ENCODE results near the gene MRPS34.

MRPS34 gene

DNA sequence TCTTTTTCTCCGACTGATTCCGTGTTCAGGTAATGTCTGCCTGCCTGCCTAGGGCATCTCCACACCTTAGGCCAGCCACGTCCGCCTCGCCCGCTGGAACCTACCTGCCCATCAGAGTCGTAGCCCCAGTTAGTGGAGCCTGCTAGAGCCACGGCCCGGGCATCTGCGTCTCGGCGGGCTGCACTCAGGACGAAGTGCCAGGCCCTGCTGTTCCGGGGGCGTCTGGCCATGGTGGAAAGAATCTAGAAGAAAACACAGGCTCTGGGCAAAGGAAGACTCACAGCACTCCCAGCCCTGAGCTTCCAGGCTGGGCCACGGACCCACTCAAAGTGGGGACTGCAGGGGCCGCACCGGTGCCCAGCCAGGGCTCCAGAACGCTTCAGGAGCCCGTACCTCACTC, 8.3 kb upstream of the MRPS34 start:
- H3K9me3 Mint-ChIP-seq: no peaks in the 10 kb centered on the region
- peak overlapping the region; percentile 94 for H3K27ac Mint-ChIP-seq
- H3K36me3 Mint-ChIP-seq: peaks cover 9 to 14% of the 10 kb centered on the region in 2 donors
- H3K4me3 Mint-ChIP-seq: peak overlapping the region; percentile 88 to 96
- H3K4me1 Mint-ChIP-seq: peaks cover 15 to 39% of the 10 kb centered on the region in 2 donors
- no peak for DNase-seq
- no peak for ATAC-seq (replicated peaks)
- no peaks in the 10 kb centered on the region for H3K27me3 Mint-ChIP-seq

DNA sequence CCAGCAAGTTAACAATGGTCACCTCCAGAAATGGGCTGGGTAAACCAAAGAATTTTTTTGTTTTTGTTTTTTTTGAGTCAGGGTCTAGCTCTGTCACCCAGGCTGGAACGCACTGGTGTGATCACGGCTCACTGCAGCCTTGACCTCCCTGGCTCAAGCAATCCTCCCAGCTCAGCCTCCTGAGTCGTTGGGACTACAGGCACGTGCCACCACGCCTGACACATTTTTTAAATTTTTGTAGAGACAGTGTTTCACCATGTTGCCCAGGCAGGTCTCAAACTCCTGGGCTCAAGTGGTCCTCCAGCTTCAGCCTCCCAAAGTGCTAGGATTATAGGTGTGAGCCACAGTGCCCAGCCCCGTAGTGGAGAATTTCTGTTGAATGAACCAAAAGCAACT, 7.7 kb upstream of the MRPS34 start:
- H3K27ac Mint-ChIP-seq: no peak overlapping the region

DNA sequence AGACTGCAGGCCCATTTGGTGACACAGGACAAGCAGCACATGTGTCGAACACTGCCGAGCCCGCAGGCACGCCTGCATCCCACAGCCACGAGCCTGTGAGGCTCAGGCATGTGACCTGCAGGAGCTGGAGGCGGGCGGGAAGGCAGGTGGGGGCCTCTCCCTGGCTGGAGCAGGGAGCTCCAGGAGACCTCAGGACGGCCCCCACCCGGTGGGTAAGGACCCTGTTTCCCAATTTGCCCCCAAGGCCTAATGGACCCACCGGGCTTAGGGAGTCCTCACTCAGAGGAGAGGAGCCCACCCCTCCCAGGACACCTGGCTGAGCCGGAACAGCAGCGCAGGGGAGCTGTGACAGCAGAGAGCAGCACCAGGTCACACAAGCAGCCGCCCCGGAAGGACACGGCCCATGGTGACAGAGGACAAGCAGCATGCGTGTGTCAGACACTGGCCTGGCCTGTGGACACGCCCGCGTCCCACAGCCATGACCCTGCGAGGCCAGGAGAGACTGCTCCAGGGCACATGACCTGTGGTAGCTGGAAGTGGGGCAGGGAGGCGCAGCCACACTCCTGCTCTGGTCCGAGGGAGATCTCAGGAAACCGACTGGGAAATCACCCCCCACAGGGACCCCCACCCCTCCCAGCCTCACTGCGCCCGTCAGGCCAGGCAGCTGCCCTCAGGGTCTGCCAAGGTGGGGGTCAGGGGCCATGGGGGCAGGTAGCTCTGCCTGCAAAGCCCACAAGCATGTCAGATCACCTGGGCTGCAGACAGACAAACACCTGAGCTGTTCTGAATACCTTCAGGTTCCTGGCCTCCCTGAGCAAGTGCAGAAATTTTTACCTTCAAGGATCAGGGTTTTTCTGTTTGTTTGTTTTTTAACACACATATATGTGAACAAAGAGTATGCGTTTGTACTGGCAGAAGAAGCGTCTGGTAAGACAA, 7.1 kb upstream of the MRPS34 start:
- Mint-ChIP-seq H3K9me3 (no peaks in the 10 kb centered on the region), H3K4me3 (peak overlapping the region; percentile 4 to 19), H3K27ac (peak overlapping the region; percentile 86), H3K27me3 (no peaks in the 10 kb centered on the region), H3K36me3 (peaks cover 9 to 12% of the 10 kb centered on the region in 2 donors), H3K4me1 (peaks cover 12 to 33% of the 10 kb centered on the region in 2 donors)
- DNase-seq (no peak), ATAC-seq (replicated peaks) (no peak)

More for the DNA sequence above, 7.7 kb upstream of the MRPS34 start:
- Mint-ChIP-seq H3K36me3 (peaks cover 13 to 14% of the 10 kb centered on the region in 2 donors), H3K9me3 (no peaks in the 10 kb centered on the region), H3K4me3 (no peak overlapping the region), H3K4me1 (peaks cover 15 to 37% of the 10 kb centered on the region in 2 donors), H3K27me3 (no peaks in the 10 kb centered on the region)
- DNase-seq (no peak), ATAC-seq (replicated peaks) (no peak)

DNA sequence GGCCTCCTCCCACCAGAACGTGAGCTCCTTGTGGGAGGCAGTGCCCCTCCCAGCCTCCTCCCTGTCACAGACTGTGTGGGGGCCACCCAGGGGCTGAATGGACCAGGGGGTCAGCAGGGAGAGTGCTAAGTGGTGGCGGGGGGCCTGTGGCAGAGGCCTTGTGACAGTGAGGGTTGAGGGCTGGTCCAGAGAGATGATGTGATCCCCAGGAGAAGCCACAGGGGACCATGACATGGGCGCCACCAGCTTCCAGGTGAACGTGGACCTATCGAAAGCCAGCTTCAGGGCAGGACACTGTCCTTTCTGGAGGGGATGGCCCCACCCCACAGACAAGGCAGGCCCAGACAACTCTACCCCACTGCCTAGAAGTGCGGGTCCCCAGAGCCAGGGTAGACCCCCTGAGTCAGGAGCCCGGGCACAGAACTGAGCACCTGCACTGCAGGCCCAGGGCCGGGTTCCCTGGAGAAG, 6.3 kb upstream of the MRPS34 start:
- Mint-ChIP-seq H3K36me3 (peaks cover 8 to 12% of the 10 kb centered on the region in 2 donors), H3K4me3 (peak overlapping the region in 1 of 2 donors; percentile 30), H3K9me3 (no peaks in the 10 kb centered on the region), H3K27me3 (no peaks in the 10 kb centered on the region), H3K27ac (peak overlapping the region; percentile 82), H3K4me1 (peaks cover 11 to 36% of the 10 kb centered on the region in 2 donors)
- DNase-seq: no peak
- ATAC-seq (replicated peaks): no peak

DNA sequence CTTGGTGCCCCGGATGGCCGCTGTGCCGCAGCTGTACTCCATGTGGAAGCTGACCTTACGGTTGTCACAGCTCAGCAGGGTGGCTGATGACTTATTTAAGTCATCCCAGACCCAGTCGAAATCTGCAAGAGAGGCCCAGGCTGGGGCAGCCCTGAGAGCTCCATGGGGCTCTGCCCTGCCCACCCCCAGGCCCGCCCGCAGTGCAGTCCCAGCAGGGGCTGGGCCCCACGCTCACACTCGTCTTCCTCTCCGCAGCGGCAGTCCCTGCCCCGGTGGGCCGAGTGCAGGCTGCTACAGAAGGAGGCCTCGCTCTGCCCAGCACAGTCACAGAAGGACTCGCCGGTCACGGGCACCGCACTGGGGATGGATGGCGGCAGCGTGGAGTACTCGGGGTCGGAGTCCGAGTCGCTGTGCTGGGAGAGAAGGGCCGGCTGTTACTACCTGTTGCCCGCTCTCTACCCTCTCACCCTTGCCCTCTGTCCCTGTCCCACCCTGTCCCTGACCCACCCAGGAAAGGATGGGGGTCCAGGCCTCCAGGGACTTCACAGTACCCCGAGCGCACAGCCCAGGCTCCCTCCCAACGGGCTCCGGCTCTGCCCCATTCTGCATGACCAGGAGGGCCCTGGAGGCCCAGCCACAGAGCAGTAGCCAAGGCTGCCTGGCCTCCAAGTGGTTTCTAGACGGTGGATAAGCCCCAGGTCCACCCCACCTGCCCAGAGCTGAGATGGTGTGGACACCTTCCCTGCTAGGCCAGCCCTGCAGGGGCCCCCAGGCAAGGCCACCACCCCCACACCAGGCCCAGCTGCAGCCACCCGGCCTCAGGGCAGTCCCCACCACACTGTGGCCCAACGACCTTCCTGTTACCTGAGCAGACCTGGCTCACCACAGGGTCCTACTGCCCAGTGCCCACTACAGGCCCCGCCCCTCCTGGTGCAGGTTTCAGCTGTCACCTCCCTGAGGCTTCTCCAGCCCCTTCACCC, 5.6 kb upstream of the MRPS34 start:
- ATAC-seq (replicated peaks): no peak
- Mint-ChIP-seq H3K27ac (peak overlapping the region; percentile 82), H3K36me3 (peaks cover 8 to 12% of the 10 kb centered on the region in 2 donors)

DNA sequence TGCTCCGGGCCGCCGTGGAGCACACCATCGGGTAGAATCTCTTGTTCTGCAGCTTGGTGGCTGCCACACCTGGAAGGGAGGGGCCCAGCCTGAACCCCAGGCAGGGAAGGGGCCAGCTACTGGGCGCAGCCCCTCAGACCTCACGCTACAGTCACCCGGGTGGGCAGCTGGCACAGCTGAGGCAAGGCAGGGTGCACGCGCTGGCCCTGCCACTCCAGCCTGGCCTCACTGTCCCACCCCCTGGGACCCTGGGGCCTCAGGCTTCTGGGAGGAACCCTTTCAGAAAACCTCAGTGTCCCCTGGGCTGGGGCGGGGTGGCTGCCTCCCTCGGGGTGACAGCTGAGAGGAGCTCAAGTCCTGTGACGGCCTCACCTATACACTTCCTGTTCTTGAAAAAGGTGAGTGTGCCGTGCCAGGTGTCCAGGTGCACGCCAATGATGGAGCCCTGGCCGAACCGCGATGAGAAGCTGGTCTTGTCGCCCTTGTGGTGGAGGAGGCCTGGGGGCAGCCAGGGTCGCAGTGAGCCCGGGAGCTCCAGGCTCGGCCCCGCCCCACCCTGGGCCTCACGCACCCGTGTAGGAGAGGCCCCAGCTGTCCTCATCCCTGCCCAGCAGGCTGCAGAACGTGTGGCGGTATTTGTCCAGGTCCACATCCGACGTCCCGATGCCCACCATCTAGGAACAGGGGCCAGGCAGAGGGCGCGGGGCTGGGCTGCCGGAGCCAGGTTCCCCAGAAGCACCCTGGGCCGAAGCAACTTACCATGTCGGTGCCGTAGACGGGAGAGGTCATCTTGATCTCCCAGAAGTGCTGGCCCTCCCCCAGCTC, 4.7 kb upstream of the MRPS34 start:
- DNase-seq (no peak), ATAC-seq (replicated peaks) (no peak)
- Mint-ChIP-seq H3K4me3 (no peak overlapping the region), H3K27me3 (no peaks in the 10 kb centered on the region), H3K4me1 (peaks cover 15 to 35% of the 10 kb centered on the region in 2 donors), H3K27ac (peak overlapping the region; percentile 25), H3K36me3 (peaks cover 8 to 14% of the 10 kb centered on the region in 2 donors), H3K9me3 (no peaks in the 10 kb centered on the region)

More for the DNA sequence above, 5.6 kb upstream of the MRPS34 start:
- Mint-ChIP-seq H3K4me1 (peaks cover 15 to 35% of the 10 kb centered on the region in 2 donors), H3K27me3 (no peaks in the 10 kb centered on the region), H3K4me3 (no peak overlapping the region), H3K9me3 (no peaks in the 10 kb centered on the region)
- DNase-seq: no peak

DNA sequence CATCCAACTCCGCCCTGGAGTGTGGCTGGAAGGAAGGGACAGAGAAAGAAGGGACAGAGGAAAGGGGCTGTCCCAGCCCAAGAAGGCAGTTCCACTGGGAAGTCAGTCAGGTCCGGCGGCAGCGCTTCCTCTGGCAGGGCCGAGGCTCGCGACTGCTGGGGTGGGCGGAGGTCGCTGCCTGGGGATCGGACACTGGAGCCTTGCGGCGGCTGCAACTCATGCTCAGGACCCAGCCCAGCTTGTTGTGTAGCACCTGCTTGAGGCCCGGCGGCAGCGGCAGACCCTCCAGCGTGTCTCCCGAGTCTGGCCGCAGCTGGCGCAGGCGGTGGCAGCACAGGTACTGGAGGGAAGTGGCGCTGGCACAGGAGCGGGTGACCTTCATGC, 4.0 kb upstream of the MRPS34 start:
- Mint-ChIP-seq H3K36me3 (peaks cover 13 to 20% of the 10 kb centered on the region in 2 donors), H3K4me1 (peaks cover 19 to 39% of the 10 kb centered on the region in 2 donors), H3K27ac (no peak overlapping the region), H3K9me3 (no peaks in the 10 kb centered on the region), H3K27me3 (no peaks in the 10 kb centered on the region), H3K4me3 (no peak overlapping the region)
- no peak for DNase-seq
- ATAC-seq (replicated peaks): no peak

DNA sequence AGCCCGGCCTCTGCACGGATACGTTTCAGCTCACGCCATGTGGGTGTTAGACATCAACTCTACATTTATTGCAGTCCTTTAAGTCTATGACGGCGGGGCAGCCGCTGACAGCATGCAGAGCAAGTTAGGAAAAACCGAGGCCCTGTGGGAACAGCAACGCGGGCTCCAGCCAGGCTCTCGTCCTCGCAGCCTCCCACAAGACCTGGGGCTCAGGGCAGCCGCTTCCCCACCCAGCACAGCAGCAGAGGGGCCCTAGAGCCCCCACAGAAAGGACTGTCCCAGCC, 3.7 kb upstream of the MRPS34 start:
- Mint-ChIP-seq H3K27ac (peak overlapping the region; percentile 31), H3K36me3 (peaks cover 14 to 20% of the 10 kb centered on the region in 2 donors), H3K4me3 (no peak overlapping the region), H3K9me3 (no peaks in the 10 kb centered on the region), H3K4me1 (peaks cover 18 to 39% of the 10 kb centered on the region in 2 donors), H3K27me3 (no peaks in the 10 kb centered on the region)
- DNase-seq (no peak), ATAC-seq (replicated peaks) (no peak)

DNA sequence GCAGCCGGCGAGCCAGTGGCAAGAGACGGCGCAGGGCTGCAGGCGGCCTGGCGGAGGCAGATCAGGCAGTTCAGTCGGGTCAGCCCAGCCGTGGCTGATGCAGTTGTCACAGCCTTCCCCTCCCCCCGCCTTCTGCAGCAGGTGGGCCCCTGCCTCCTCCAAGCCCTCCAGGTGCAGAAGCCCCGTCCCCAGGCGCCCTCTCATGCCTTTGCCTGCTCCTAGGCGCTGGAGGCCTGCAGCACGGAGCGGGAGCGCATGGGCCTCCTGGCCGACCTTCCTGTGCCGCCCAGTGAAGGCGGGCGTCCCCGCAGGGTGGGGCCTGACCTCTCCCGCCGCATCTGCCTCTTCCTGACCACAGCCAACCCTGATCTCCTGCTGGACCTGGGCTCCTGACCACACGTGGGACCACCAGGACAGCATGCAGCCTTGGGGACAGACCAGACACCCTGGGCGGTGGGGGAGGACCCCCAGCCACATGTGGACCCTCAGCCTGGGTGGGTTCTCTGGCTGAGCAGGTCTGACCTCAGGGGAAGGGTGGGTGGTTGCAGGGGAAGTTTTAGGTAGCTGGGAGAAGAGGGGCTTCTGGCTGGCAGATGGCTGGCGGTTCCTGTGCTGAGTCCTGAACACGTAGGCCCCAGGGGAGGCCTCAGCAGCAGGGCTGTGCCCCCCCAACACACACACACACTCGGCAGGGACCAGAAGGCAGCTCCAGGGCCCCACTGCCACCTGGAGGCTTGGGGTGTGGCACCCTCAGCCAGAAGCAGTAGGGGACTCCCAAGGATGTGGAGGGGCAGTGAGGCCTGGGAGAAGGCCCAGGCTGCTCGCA, 3.1 kb upstream of the MRPS34 start:
- Mint-ChIP-seq H3K27ac (peak overlapping the region; percentile 31), H3K4me3 (no peak overlapping the region), H3K4me1 (peaks cover 13 to 35% of the 10 kb centered on the region in 2 donors), H3K27me3 (no peaks in the 10 kb centered on the region), H3K9me3 (no peaks in the 10 kb centered on the region), H3K36me3 (peaks cover 13 to 19% of the 10 kb centered on the region in 2 donors)
- DNase-seq (no peak), ATAC-seq (replicated peaks) (no peak)

DNA sequence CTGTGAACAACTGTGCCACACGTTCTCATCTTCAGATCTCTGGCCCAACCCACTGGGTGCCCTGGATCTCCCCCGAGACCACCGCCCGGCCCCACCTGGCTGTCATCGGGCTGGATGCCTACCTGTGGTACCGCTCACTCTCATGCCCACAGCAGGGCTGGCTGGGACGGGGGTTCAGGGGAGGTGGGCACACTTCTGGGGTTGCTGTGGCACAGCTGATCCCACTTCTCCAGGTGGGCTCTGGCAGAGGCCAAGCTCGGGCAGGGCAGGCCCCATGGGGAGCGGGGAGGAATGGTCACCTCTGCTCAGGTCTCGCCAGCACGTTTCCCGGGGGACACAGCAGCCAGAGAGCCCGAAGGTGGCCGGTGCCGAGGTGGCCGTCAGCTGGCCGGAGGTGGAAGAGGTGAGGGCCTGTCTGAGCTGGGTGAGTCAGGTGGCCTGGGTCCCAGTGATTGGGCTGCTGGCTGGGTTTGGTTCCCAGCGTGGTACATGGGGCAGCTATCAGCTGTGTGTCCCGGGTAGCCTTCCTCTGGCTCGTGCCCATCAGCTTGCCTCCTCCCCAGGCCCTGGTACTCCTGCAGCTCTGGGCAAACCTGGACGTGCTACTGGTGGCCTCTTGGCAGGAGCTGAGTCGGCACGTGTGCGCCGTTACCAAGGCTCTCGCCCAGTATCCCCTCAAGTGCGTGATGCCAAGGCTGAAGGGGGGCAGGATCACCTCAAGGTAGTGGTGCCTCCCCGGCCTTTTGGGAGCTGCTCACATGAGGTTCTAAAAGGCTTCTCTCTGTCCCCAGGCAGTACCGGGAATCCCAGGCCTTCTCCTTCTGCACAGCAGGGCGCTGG, 2.3 kb upstream of the MRPS34 start:
- H3K4me3 Mint-ChIP-seq: peak overlapping the region in 1 of 2 donors; percentile 50
- H3K27me3 Mint-ChIP-seq: no peaks in the 10 kb centered on the region
- H3K36me3 Mint-ChIP-seq: peaks cover 17 to 24% of the 10 kb centered on the region in 2 donors
- ATAC-seq (replicated peaks) (no peak), DNase-seq (no peak)
- no peak overlapping the region for H3K27ac Mint-ChIP-seq
- no peaks in the 10 kb centered on the region for H3K9me3 Mint-ChIP-seq
- H3K4me1 Mint-ChIP-seq: peaks cover 17 to 33% of the 10 kb centered on the region in 2 donors

DNA sequence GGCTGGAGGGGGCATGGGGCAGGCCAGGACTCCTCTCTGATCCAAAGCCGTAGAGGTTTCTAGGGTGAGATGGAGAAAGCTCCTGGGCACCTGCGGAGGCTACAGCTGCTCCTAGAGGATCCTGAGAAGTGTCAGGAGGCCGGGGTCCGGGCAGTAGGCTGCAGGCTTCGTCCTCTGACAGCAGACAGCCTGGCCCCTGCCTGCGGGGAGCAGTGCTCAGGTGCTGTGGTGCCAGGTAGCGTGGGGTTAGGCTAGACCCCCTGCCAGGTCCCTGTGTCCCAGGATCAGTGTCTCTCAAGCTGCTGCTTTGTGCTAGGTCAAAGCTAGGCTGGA, 1.5 kb upstream of the MRPS34 start:
- Mint-ChIP-seq H3K9me3 (no peaks in the 10 kb centered on the region), H3K27me3 (no peaks in the 10 kb centered on the region), H3K27ac (no peak overlapping the region), H3K4me3 (peak overlapping the region in 1 of 2 donors; percentile 91), H3K36me3 (peaks cover 23 to 27% of the 10 kb centered on the region in 2 donors), H3K4me1 (peaks cover 20 to 35% of the 10 kb centered on the region in 2 donors)
- DNase-seq: no peak
- ATAC-seq (replicated peaks): no peak

DNA sequence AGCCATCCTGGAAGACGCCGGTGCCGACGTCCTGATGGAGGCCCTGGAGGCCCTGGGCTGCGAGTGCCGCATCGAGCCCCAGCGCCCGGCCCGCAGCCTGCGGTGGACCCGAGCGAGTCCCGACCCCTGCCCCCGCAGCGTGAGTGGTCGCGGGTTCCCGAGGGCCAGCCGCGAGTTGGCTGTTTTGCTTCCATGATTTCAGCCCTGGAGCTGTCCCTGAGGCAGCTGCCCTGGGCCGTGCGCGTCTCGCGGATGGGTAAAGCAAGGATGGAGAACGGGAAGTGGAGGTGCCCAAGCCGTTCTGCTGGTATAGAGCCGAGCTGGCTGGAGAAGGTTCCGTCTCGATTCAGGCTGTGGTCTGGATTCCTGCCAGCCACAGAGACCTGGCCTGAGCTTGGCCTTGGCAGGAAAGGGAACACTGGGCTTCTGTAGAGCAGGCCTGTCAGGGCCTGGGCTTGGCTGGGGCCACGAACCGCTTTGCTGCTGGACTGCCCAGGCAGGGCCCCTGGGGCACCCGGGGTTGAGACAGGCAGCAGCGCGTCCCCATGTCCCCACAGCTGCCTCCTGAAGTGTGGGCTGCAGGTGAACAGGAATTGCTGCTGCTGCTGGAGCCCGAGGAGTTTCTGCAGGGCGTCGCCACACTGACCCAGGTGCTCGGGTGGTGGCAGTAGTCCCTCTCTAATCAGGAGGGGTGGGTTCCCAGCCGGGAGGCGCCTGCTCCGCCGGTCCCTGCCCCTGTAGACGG, 941 bp upstream of the MRPS34 start:
- Mint-ChIP-seq H3K36me3 (peaks cover 23 to 24% of the 10 kb centered on the region in 2 donors), H3K4me1 (peaks cover 20 to 39% of the 10 kb centered on the region in 2 donors), H3K9me3 (no peaks in the 10 kb centered on the region), H3K4me3 (peak overlapping the region; percentile 91 to 99), H3K27me3 (no peaks in the 10 kb centered on the region), H3K27ac (peak overlapping the region; percentile 84)
- DNase-seq: peak; percentile 29
- ATAC-seq (replicated peaks): peak in 1 of 2 donors; percentile 7
